HepG2 (cell line): ENCODE results near the gene SAMD4A. TPM values are rescaled to one million over a fixed set of nuclear protein-coding genes. Genes with fewer than 3 reads are reported as not detected.
A peak's percentile ranks its signal among the peaks of the same experiment; 100 is the strongest.

Experiments used
- CHD4 ChIP-seq: fragments of 200-600 bp; sonication (generic); IDR thresholded peaks from 2 replicates; pipeline ENCODE4 v1.7.0; 2017; ENCODE audit warnings: mild to moderate bottlenecking, low read length, borderline replicate concordance
- GATAD1 ChIP-seq: IDR thresholded peaks from 2 replicates; pipeline ENCODE4 v1.6.1; 2016; ENCODE audit warnings: missing genetic modification reagents, missing compliant biosample characterization
- GATAD2A ChIP-seq: IDR thresholded peaks from 2 replicates; pipeline ENCODE4 v1.6.1; 2016
- HDAC2 ChIP-seq: sonication (generic); formaldehyde crosslinking; IDR thresholded peaks from 2 replicates; pipeline ENCODE4 v1.4.0; 2020; ENCODE audit warnings: missing genetic modification reagents
- HMG20A ChIP-seq: IDR thresholded peaks from 2 replicates; pipeline ENCODE4 v1.6.1; 2016; ENCODE audit warnings: borderline replicate concordance
- HNF4G ChIP-seq, 2 experiments: sonication (generic) in 1 of 2; formaldehyde crosslinking in 1 of 2; IDR thresholded peaks; 2 replicates each; pipeline versions ENCODE4 v1.4.0 to v1.6.1; 2011 to 2020; ENCODE audit warnings: borderline replicate concordance in 2 of 2, low read depth in 2 of 2, mild to moderate bottlenecking in 2 of 2, low read length in 1 of 2, missing genetic modification reagents in 1 of 2, moderate library complexity in 1 of 2
- JUN ChIP-seq: sonication (generic); formaldehyde crosslinking; IDR thresholded peaks from 2 replicates; pipeline ENCODE4 v1.4.0; 2020; ENCODE audit warnings: mild to moderate bottlenecking, missing genetic modification reagents
- NAIF1 ChIP-seq: sonication (generic); formaldehyde crosslinking; IDR thresholded peaks from 2 replicates; pipeline ENCODE4 v1.5.0; 2020; ENCODE audit warnings: mild to moderate bottlenecking, missing genetic modification reagents, borderline replicate concordance
- PCBP2 ChIP-seq: fragments of 200-400 bp; formaldehyde crosslinking; optimal IDR thresholded peaks from 2 replicates; pipeline ENCODE3; 2018; ENCODE audit warnings: low read length, low read depth; ENCODE audit not compliant: poor library complexity, severe bottlenecking
- PPARG ChIP-seq: conservative IDR thresholded peaks from 2 replicates; pipeline ENCODE4 v1.6.1; 2016; ENCODE audit warnings: missing biosample characterization, missing genetic modification reagents
- RARA ChIP-seq: IDR thresholded peaks from 2 replicates; pipeline ENCODE4 v1.6.1; 2016; ENCODE audit warnings: missing genetic modification reagents, missing compliant biosample characterization
- SOX13 ChIP-seq, 3 experiments: fragments of 450-650 bp in 1 of 3; sonication (generic) in 1 of 3; formaldehyde crosslinking in 1 of 3; IDR thresholded peaks in 2 of 3; conservative IDR thresholded peaks in 1 of 3; 2 replicates each; pipeline versions ENCODE4 v1.5.0 to v1.6.1; 2016 to 2020; ENCODE audit warnings: antibody characterized with exemption in 1 of 3, mild to moderate bottlenecking in 1 of 3, missing compliant biosample characterization in 1 of 3, missing genetic modification reagents in 1 of 3, moderate library complexity in 1 of 3
- SOX5 ChIP-seq: IDR thresholded peaks from 2 replicates; pipeline ENCODE4 v1.6.1; 2016; ENCODE audit warnings: borderline replicate concordance
- TCF7 ChIP-seq: sonication (generic); IDR thresholded peaks from 2 replicates; pipeline ENCODE4 v1.6.1; 2016; ENCODE audit warnings: antibody characterized with exemption, low read depth
- TFE3 ChIP-seq: IDR thresholded peaks from 2 replicates; pipeline ENCODE4 v1.6.1; 2016
- ZNF549 ChIP-seq: sonication (generic); formaldehyde crosslinking; IDR thresholded peaks from 2 replicates; pipeline ENCODE4 v1.5.0; 2020; ENCODE audit warnings: missing genetic modification reagents
- ZNF574 ChIP-seq: sonication (generic); formaldehyde crosslinking; IDR thresholded peaks from 2 replicates; pipeline ENCODE4 v1.4.0; 2020; ENCODE audit warnings: missing genetic modification reagents
- ZNF660 ChIP-seq: sonication (generic); formaldehyde crosslinking; IDR thresholded peaks from 2 replicates; pipeline ENCODE4 v1.5.1; 2020; ENCODE audit warnings: mild to moderate bottlenecking, low read depth, missing genetic modification reagents, borderline replicate concordance
- polyA plus RNA-seq, 8 experiments: library from polyadenylated mRNA; depleted of rRNA in 3 of 8; stranded (reverse) in 7 of 8; unstranded in 1 of 8; fragments of >200 nt; fragmentation: Illumina TruSeq in 4 of 8; extraction: Trizol in 4 of 8; gene quantifications; 2 replicates each; pipeline versions ENCODE4 v1.2.1 to v1.2.3, GENCODE V29; 2011 to 2016; ENCODE audit warnings: low read depth in 4 of 8, missing spikeins in 1 of 8, mixed read lengths in 1 of 8; ENCODE audit not compliant: insufficient read depth in 1 of 8
- total RNA-seq, 5 experiments: library from RNA; depleted of rRNA; stranded (reverse); fragments of >200 nt; fragmentation: Illumina TruSeq; extraction: Trizol; gene quantifications; 2 replicates each; pipeline ENCODE4 v1.2.3, GENCODE V29; 2016; ENCODE audit warnings: low read depth in 1 of 5
- TF ChIP-seq, protein P1 (sequence below): sonication (generic); formaldehyde crosslinking; IDR thresholded peaks from 2 replicates; pipeline ENCODE4 v1.8.0; 2022; ENCODE audit warnings: missing genetic modification reagents, mild to moderate bottlenecking, moderate library complexity, borderline replicate concordance
- TF ChIP-seq, protein P2 (sequence below): sonication (generic); formaldehyde crosslinking; IDR thresholded peaks from 2 replicates; pipeline ENCODE4 v1.4.0; 2020; ENCODE audit warnings: missing genetic modification reagents

SAMD4A gene
- total and polyA plus RNA-seq, 2 of the 13 experiments (the other 11 are each of a cell fraction or from before 2014, with no cell fraction given): 11.8 to 13.0 TPM

GRCh38 chr14:54652188-54652587, 85.3 kb downstream of the SAMD4A start (continued):
- peak; percentile 26; the same call in 1 of the 2 replicates for TF ChIP-seq NAIF1 (CRISPR knock-in tag)
- TF ChIP-seq SOX13 (IDR thresholded peaks at IDR 0.05): no peak
- TF ChIP-seq SOX13 (CRISPR knock-in tag; conservative IDR thresholded peaks at IDR 0.05 in 1 of 2, IDR thresholded peaks at IDR 0.05 in 1 of 2): peak in 1 of 2 experiments; percentile 49; a peak in 1 of 4 replicates
- peak; percentile 97 for TF ChIP-seq JUN (CRISPR knock-in tag)
- TF ChIP-seq ZNF574 (CRISPR knock-in tag): no peak
- TF ChIP-seq ZNF549 (CRISPR knock-in tag): no peak
- TF ChIP-seq HMG20A (CRISPR knock-in tag): peak; percentile 59; the same call in 1 of the 2 replicates
- peak; percentile 46; the same call in 1 of the 2 replicates for TF ChIP-seq SOX5 (CRISPR knock-in tag)
- peak; percentile 62; the same call in 1 of the 2 replicates for TF ChIP-seq PPARG (CRISPR knock-in tag)
- peak; percentile 27; the same call in 1 of the 2 replicates for TF ChIP-seq TCF7
- TF ChIP-seq GATAD2A (CRISPR knock-in tag): peak; percentile 59
- no peak for TF ChIP-seq ZNF660 (CRISPR knock-in tag)
- TF ChIP-seq, protein P1, sequence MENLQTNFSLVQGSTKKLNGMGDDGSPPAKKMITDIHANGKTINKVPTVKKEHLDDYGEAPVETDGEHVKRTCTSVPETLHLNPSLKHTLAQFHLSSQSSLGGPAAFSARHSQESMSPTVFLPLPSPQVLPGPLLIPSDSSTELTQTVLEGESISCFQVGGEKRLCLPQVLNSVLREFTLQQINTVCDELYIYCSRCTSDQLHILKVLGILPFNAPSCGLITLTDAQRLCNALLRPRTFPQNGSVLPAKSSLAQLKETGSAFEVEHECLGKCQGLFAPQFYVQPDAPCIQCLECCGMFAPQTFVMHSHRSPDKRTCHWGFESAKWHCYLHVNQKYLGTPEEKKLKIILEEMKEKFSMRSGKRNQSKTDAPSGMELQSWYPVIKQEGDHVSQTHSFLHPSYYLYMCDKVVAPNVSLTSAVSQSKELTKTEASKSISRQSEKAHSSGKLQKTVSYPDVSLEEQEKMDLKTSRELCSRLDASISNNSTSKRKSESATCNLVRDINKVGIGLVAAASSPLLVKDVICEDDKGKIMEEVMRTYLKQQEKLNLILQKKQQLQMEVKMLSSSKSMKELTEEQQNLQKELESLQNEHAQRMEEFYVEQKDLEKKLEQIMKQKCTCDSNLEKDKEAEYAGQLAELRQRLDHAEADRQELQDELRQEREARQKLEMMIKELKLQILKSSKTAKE (CRISPR knock-in tag): 0 out of 2 replicates have a peak, but pooled peaks have one; percentile 18
- TF ChIP-seq CHD4: no peak
- TF ChIP-seq, protein P2, sequence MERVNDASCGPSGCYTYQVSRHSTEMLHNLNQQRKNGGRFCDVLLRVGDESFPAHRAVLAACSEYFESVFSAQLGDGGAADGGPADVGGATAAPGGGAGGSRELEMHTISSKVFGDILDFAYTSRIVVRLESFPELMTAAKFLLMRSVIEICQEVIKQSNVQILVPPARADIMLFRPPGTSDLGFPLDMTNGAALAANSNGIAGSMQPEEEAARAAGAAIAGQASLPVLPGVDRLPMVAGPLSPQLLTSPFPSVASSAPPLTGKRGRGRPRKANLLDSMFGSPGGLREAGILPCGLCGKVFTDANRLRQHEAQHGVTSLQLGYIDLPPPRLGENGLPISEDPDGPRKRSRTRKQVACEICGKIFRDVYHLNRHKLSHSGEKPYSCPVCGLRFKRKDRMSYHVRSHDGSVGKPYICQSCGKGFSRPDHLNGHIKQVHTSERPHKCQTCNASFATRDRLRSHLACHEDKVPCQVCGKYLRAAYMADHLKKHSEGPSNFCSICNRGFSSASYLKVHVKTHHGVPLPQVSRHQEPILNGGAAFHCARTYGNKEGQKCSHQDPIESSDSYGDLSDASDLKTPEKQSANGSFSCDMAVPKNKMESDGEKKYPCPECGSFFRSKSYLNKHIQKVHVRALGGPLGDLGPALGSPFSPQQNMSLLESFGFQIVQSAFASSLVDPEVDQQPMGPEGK: peak; percentile 26; the same call in 1 of the 2 replicates
- no peak for TF ChIP-seq PCBP2
- TF ChIP-seq RARA: peak; percentile 63
- TF ChIP-seq GATAD1: 0 out of 2 replicates have a peak, but pooled peaks have one; percentile 20
- 0 out of 2 replicates have a peak, but pooled peaks have one; percentile 17 for TF ChIP-seq TFE3
- 0 out of 2 replicates have a peak, but pooled peaks have one; percentile 10 for TF ChIP-seq HNF4G (IDR thresholded peaks at IDR 0.05; ENCODE audit: borderline replicate concordance, low read depth, low read length)
- no peak for TF ChIP-seq HNF4G (CRISPR knock-in tag; IDR thresholded peaks at IDR 0.05; ENCODE audit: borderline replicate concordance, low read depth)
- peak; percentile 50; the same call in 1 of the 2 replicates for TF ChIP-seq HDAC2 (CRISPR knock-in tag)
